DMS 273 (cell line): ENCODE measurements around the gene ATP2A2.
"Not testable (repeated sequence)": the region's sequence is repeated elsewhere in the genome, so short reads cannot be mapped to it uniquely, and the experiment has no call there.

Experiments used
- DNase-seq: peaks from one replicate; lab custom pipeline; 2025; ENCODE audit not compliant: unreplicated experiment; lab: John Stamatoyannopoulos, UW

ATP2A2 gene

DNA sequence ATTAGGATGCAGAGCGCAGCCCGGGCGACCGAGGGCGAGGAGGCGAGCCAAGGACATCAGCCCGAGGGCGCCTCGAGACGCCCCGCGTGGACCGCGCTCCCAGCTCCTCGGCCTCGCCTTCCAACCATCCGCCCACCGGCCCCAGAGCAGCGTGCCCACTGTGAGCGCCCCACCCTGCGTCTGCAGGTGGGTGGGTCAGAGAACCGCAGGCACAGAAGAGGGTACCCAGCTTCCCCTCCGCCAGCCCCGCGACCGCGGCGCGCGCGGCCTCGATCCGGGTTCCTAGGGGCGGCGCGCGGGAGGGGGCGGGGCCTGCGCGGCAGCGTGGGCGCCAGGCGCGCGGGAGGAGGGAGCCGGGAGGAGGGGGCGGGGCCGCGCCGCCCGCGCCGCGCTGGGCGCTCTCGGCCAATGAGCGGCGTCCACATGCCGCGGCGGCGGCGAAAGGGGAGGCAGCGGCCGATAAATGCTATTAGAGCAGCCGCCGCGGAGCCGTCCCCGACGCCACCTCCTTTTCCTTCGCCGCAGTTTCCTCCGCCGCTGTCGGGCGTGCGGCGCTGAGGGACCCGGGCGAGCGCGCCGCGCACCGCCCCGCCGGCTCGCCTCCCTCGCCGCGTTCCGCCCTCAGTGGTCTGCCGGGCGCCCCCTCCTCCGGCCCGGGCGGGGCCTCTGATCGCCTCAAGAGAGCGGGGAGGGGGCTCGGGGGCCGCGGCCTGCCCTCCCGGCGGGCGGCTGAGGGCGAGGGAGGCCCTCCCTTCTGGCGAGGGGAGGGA, at the start of gene ATP2A2:
Gene ATP2A2 (plus strand): TSS at position 469 of the 770 bp plus-strand sequence. CDS start 543 bp downstream, outside the sequence.
- DNase-seq: peak; percentile 95

- DNase-seq: no peak
Observed at GRCh38 chr12:110233212-110233903, 47.7 kb upstream of the ATP2A2 start.

DNA sequence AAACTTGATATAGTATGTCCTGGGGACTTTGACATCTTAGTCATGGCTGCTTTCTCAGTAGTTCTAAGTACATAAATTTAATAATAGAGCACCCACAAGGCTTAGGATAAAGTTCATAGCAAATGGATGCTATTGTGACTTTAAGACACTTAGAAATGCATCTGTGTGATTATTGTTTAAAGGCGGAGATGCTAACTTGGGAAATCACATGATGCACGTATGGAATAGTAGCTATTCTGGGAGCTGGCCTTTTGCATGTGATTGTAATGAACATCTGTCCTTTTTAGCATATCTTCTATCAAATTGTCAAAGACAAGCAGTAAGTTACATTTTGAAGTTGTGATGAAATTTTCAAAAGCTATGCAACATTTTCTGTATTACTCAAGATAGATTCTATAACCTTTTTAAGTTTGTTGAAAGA, 46.7 kb upstream of the ATP2A2 start:
- peak; percentile 36 for DNase-seq

- no peak for DNase-seq
Observed at GRCh38 chr12:110234755-110235154, 46.3 kb upstream of the ATP2A2 start.

DNA sequence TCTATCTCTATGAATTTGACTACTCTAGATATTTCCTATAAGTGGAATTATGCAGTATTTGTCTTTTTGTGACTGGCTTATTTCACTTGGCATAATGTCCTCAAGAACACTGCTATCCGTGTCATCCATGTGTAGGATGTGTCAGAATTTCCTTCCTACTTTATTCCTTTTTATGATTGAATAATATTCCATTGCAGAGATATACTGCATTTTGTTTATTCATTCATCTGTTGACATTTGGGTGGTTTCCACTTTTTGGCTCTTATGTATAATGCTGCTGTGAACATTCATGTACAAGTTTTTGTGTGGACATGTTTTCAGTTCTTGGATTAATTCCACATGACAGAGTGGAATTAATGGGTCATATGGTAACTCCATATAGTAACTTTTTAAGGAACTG, 45.7 kb upstream of the ATP2A2 start:
- no peak for DNase-seq

- no peak for DNase-seq
Observed at GRCh38 chr12:110243227-110243626, 37.8 kb upstream of the ATP2A2 start.

DNA sequence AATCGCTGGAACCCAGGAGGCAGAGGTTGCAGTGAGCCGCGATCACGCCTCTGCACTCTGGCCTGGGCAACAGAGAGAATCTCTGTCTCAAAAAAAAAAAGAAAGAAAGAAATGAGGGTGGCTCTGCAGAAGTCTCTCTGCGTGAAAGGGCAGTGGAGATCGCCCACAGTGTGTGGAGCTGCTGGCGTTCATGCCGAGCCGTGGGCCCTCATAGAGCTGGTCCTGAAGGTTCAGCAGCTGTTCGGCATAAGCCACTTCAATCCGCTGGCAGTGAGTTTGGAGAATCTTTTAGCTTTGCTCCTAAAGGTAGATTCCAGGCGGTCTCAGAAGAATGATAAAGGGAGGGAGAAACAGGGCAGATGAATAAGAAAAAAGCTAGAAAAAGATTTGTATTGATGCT, 36.7 kb upstream of the ATP2A2 start:
- no peak for DNase-seq

DNA sequence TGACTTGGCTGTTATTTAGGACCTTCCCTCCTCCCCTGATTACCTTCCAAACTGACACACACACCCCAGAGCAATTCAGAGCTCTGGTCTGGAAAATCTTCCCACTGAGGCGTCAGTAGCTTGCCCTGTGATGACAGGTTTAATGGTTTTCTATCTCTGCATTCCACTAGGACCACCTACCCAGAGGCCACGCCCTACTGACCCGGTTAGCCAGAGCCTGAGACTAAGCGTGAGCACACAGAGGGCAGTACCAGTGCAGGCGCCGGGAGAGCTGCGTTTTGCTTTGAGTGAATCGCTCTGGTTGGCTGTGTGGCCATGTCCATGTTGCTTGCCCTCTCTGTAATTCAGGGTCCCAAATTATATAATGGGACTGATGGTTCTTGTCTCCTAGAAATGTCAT, 36.2 kb upstream of the ATP2A2 start:
- no peak for DNase-seq

DNA sequence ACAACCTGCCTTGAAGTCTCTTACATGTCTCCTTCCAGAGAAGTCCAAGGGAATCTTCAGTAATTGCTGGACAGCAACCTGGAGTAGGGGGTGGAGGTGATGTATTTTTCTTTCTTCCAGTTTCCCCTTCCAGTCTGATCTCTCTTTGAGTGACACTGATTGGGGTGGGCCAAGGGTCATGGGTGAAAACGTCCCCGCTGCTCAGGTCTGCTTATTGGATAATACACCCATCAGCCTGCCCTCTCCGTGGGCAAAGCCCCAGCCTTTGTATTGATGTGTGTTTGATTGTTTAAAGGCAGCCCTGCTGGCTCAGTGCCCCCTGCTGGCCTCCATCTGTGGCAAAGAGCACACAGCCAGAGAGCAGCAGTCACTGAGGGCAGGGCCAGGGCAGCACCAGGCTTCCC, 35.7 kb upstream of the ATP2A2 start:
- peak; percentile 34 for DNase-seq

- DNase-seq: no peak
Observed at GRCh38 chr12:110246636-110247339, 34.3 kb upstream of the ATP2A2 start.

DNA sequence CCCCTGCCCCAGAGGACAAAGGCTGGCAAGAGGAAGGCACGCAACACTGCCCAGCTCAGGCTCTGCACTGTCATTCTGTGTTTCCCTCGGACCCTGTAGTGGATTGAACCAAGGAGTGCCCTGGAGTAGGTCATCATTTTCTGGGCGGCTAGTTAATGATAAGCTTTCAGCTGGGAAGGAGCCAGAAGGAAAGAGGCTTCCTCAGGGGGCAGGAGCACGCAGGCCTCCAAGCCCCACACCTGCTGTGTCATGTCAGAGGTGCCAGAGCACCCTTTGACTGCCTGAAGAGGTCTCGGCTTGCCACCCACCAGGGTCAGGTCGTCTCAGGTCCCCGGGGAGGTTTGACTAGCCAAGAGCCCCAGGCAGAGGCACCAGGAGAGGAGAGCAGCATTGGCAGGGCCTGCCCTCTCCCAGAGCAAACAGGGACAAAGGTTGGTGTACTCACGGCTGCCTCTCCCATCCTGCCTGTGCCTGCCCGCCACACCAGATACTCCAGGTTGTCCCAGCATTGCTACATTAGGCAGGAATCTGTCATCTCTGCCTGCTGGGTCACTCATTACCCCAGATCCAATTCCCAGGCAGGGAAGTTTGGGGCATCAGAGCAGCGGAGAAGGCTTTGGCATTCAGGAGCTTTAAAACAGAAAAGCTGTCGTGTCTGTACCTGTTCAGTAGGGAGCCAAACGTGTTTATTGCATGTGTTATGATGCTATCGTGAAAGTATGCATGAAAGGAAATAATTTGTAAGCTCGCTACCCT, 33.5 kb upstream of the ATP2A2 start:
- DNase-seq: no peak

GRCh38 chr12:110248096-110248447, 33.0 kb upstream of the ATP2A2 start:
- DNase-seq: no peak

DNA sequence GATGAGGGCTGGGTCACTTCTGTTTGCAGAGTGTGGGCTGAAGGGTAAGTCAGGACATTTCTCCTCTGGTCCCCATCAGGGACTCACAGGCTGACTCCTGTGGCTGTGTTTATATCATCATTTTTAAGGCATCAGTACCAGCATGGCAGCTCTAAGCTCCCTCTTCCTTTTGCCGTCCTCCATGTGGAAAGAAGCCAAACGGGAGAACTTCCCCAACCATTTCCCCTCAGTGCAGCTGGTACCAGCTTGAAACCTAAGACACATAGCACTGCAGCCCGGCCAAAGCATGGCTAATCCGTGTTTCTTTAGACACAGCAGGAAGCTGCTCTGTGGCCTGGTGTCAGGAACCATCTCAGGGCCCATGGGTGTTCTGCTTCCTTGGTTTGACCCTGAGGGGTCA, 31.9 kb upstream of the ATP2A2 start:
- peak; percentile 38 for DNase-seq

- DNase-seq: no peak
Observed at GRCh38 chr12:110249716-110250225, 31.3 kb upstream of the ATP2A2 start.

GRCh38 chr12:110251381-110251780, 29.7 kb upstream of the ATP2A2 start:
- DNase-seq: no peak

- no peak for DNase-seq
Observed at GRCh38 chr12:110252716-110253115, 28.3 kb upstream of the ATP2A2 start.

- no peak for DNase-seq
Observed at GRCh38 chr12:110253176-110253575, 27.9 kb upstream of the ATP2A2 start.

GRCh38 chr12:110254971-110255540, 26.0 kb upstream of the ATP2A2 start:
- no peak for DNase-seq

- DNase-seq: not testable (repeated sequence)
Observed at GRCh38 chr12:110255890-110256456, 25.1 kb upstream of the ATP2A2 start.

DNA sequence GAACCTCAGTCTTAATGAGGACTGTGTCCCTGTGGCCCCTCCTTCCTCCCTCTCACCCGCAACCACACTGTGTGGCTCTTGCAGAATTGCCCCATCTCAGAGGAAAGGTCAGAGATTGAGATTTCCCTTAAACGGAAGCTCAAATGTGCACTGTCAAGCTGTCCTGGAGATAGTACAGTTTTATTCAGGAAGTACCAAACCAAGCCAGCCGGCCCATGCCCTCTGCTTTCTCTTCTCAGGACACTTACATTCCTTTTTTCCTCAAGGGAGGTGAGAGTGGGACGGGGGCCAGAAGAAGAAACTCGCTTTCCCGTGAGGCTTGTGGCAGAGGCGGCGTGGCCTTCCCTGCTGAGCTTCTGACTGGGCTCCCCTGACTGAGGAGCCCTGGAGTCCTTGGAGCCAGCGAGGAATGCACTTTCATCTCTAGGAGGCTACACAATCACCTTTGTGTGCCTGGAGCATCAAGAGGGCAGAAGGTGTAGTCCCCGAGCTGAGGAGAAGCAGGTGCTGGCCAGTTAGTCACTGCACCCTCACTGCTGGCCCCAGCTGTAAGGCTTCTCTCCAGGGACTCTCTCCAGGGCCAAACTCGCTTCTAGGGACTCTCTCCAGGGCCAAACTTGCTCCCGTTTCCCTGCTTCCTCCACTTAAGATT, 24.1 kb upstream of the ATP2A2 start:
- no peak for DNase-seq
